ENCODE results near the gene VPS13D. TPM values are rescaled to one million over a fixed set of nuclear protein-coding genes. Genes with fewer than 3 reads are reported as not detected.

VPS13D gene
- total and polyA plus RNA-seq, 4 donors = 10.2 to 68.3 (median 12.6) TPM

- H3K9me3 ChIP-seq (ENCODE audit: control insufficient read depth in 4 of 4, low read length in 3 of 4) = no peaks in the 10 kb centered on the region
- no peak overlapping the region for H3K27ac ChIP-seq (ENCODE audit: low read depth in 1 of 2, low read length in 2 of 2)
- DNase-seq (ENCODE audit: low spot score) = no peak
- peaks cover 0 to 13% (median 2%) of the 10 kb centered on the region in 4 donors for H3K36me3 ChIP-seq (ENCODE audit: control insufficient read depth in 4 of 4, insufficient read depth in 3 of 4, low read depth in 1 of 4, low read length in 3 of 4)
- no peaks in the 10 kb centered on the region for H3K27me3 ChIP-seq (ENCODE audit: control insufficient read depth in 4 of 4, insufficient read depth in 4 of 4, low read length in 3 of 4)
- peaks cover 2 to 12% (median 9%) of the 10 kb centered on the region in 4 donors for H3K4me1 ChIP-seq (ENCODE audit: control insufficient read depth in 4 of 4, insufficient read depth in 4 of 4, low read length in 3 of 4)
- H3K4me3 ChIP-seq (ENCODE audit: low read depth in 1 of 3, low read length in 3 of 3) = no peak overlapping the region
- WGBS = 88% methylated on average over 11 of the region's 11 CpGs
- no peak overlapping the region for H3K9ac ChIP-seq (ENCODE audit: low read depth in 1 of 2, low read length in 2 of 2)
- TF ChIP-seq CTCF (IDR thresholded peaks at IDR 0.05; ENCODE audit: low read depth, low read length, missing input control) (no peak), JUND (IDR thresholded peaks at IDR 0.05) (no peak), SP1 (IDR thresholded peaks at IDR 0.05) (no peak), ZBTB33 (IDR thresholded peaks at IDR 0.05) (no peak), RAD21 (IDR thresholded peaks at IDR 0.05) (no peak), HNF4G (IDR thresholded peaks at IDR 0.05) (no peak), ATF3 (IDR thresholded peaks at IDR 0.05) (no peak), YY1 (IDR thresholded peaks at IDR 0.05) (no peak), GABPA (IDR thresholded peaks at IDR 0.05 in 1 of 2, conservative IDR thresholded peaks at IDR 0.05 in 1 of 2) (no peak), EGR1 (IDR thresholded peaks at IDR 0.05; ENCODE audit: low read depth in 2 of 2) (no peak), HNF4A (conservative IDR thresholded peaks at IDR 0.05) (no peak), MAX (IDR thresholded peaks at IDR 0.05) (no peak)
Observed at GRCh38 chr1:12495725-12496124, 265.9 kb downstream of the VPS13D start.

- TF ChIP-seq RXRA (IDR thresholded peaks at IDR 0.05) = peak; percentile 37 to 58
- no peak for TF ChIP-seq MAX (IDR thresholded peaks at IDR 0.05)
- no peak for TF ChIP-seq FOXA1 (IDR thresholded peaks at IDR 0.05)
- peak; percentile 43 to 49 for TF ChIP-seq RAD21 (IDR thresholded peaks at IDR 0.05)
- peak; percentile 36 for TF ChIP-seq SP1 (IDR thresholded peaks at IDR 0.05)
- TF ChIP-seq NR2F2 (IDR thresholded peaks at IDR 0.05) = peak; percentile 51
- peak; percentile 82 to 87 for TF ChIP-seq HNF4A (conservative IDR thresholded peaks at IDR 0.05)
- TF ChIP-seq HNF4G (IDR thresholded peaks at IDR 0.05) = peak; percentile 57
- no peak for DNase-seq (ENCODE audit: low spot score)
- Histone ChIP-seq H3K27me3 (ENCODE audit: control insufficient read depth in 4 of 4, insufficient read depth in 4 of 4, low read length in 3 of 4) (no peaks in the 10 kb centered on the region), H3K36me3 (ENCODE audit: control insufficient read depth in 4 of 4, insufficient read depth in 3 of 4, low read depth in 1 of 4, low read length in 3 of 4) (peaks cover 0 to 13% (median 2%) of the 10 kb centered on the region in 4 donors), H3K4me1 (ENCODE audit: control insufficient read depth in 4 of 4, insufficient read depth in 4 of 4, low read length in 3 of 4) (peaks cover 2 to 12% (median 9%) of the 10 kb centered on the region in 4 donors), H3K27ac (ENCODE audit: low read depth in 1 of 2, low read length in 2 of 2) (peak overlapping the region in 1 of 2 donors; percentile 10), H3K9ac (ENCODE audit: low read depth in 1 of 2, low read length in 2 of 2) (peak overlapping the region in 1 of 2 donors; percentile 3), H3K9me3 (ENCODE audit: control insufficient read depth in 4 of 4, low read length in 3 of 4) (no peaks in the 10 kb centered on the region), H3K4me3 (ENCODE audit: low read depth in 1 of 3, low read length in 3 of 3) (no peak overlapping the region)
- WGBS = 30% methylated on average over 9 of the region's 9 CpGs
Observed at GRCh38 chr1:12496154-12496961, 266.5 kb downstream of the VPS13D start.

Data from liver (tissue), 9 donors.